HG03442 (cell line): ENCODE data around the gene SOX8.
"Not testable (repeated sequence)": the region's sequence is repeated elsewhere in the genome, so short reads cannot be mapped to it uniquely, and the experiment has no call there.

Experiments used
- ATAC-seq: cut with Tn5 transposase; IDR thresholded peaks from one replicate; pipeline ENCODE4 v1.9.1; 2021; ENCODE audit warnings: mild to moderate bottlenecking, moderate library complexity; ENCODE audit not compliant: unreplicated experiment

SOX8 gene

DNA sequence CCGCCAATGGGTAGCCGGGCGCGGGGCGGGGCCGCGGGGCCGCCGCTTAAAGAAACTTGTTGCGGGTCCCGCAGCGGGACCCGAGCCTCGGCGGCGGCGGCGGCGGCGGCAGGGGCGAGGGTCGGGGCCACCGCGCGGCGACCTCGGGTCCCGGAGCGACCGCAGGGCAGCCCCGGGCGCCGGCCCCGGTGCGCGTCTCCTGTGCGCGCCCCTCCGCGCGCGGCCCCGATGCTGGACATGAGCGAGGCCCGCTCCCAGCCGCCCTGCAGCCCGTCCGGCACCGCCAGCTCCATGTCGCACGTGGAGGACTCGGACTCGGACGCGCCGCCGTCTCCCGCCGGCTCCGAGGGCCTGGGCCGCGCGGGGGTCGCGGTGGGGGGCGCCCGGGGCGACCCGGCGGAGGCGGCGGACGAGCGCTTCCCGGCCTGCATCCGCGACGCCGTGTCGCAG, at the start of gene SOX8:
TSS of gene SOX8 (plus strand) at position 76 of the 450 bp plus-strand sequence. CDS start at position 229, 153 bp downstream.
- ATAC-seq: no peak

DNA sequence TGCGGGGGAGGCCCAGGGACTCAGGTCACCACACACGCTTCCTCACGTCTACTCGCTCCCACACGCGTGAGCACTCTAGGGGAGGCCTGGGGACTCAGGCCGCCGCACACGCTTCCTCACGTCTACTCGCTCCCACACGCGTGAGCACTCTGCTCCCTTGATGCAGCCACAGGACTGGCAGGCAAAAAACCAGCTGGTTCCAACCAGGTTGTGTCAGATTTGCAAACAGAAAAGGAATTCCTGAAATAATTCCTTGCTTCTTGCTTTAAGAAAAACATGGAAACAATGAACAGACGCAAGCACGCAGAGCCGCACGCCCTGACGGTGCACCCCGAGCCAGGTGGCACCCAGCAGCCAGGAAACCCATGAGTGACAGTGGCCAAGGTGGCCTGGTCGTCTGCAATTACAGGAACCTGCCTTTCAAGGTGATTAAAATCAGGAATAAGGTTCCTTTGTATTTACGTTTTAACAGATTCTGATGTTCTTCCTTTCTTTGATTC, 48.7 kb upstream of the SOX8 start:
- ATAC-seq: no peak

DNA sequence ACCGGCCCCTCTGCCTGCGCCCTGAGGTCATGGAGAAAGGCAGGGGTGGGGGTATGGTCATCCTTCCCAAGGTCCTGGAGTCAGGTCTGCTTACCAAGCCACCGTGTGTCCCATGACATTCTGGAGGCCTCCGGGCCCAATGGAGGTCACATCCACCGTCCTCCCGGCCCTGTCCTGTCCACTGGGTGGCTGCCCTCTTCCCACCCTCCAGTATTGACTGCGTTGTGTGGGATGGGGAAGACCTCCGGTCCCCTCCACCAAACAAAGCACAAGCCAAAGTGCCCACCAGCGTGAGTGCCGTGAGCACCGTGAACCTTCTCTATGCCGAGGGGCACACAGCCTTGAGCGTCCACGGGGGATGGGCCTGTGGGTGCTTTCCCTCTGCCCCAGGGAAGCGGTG, 48.0 kb upstream of the SOX8 start:
- no peak for ATAC-seq

DNA sequence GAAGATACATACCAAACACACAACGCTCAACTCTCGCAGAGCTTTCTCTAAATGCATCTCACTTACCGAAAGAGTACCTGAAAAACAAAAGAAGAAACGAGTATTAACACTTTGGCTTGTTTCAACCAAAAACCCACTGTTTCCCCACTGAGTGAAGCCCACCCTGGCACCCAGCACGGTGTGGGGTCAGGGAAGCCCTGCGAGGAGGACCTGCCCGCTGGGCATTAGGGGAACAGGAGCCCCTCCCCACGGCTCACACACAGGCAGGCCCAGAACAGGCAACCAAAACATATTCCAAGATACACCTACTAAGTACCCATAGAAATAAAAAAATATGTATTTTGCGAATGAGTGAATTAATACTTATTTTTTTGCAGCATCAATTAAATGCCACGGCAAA, 47.4 kb upstream of the SOX8 start:
- no peak for ATAC-seq

DNA sequence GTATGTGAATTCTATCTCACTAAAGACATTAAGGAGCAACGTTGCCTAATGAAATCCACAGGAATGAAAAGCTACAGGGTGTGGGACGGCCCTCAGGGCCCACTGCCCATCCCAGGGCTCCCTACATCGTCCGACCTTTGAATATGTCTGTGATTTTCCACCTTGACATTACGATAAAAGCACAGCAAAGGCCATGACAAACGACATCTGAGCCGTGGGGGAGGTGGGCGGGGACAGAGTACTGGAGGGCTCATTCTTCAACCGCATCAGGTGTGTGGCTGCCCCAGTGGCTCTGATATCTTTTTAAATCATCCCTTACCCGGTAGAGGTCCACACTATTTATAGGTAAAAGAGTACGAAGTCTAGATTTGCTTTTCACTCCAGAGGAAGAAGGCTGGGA, 45.9 kb upstream of the SOX8 start:
- no peak for ATAC-seq

DNA sequence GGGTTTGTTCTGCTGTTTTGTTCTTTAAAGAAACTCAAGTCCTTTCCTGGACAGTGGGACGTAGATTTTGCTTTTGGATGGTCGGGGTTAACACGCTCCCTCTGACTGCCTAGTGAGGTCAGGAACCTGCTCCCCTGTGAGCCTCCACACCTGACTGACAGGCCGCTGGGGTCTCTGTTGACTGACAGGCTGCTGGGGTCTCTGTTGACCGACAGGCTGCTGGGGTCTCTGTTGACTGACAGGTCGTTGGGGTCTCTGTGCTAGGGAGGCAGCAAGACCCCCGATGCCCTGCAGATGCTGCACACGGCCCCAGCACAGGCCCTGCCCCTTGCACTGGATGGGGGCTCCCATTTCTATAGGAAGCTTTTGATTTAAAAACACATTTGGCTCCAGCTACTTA, 44.3 kb upstream of the SOX8 start:
- ATAC-seq: no peak

DNA sequence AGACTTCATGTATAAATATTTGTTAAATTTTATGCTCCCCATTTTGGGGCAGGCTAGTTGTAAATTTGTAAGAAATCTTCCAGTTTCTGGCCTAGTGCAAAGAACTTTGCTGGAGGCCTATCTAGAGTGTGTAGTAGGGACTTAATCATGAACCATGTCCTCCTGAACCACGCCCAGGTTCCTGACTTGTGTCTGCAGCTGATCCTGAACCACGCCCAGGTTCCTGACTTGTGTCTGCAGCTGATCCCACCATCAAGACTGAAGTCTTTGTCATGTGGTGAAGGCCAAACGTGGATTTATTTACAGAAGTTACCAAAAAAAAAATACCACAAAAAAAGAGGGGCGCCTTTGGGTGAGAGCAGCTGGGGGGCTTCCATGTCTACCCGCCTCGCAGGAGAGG, 43.8 kb upstream of the SOX8 start:
- no peak for ATAC-seq

DNA sequence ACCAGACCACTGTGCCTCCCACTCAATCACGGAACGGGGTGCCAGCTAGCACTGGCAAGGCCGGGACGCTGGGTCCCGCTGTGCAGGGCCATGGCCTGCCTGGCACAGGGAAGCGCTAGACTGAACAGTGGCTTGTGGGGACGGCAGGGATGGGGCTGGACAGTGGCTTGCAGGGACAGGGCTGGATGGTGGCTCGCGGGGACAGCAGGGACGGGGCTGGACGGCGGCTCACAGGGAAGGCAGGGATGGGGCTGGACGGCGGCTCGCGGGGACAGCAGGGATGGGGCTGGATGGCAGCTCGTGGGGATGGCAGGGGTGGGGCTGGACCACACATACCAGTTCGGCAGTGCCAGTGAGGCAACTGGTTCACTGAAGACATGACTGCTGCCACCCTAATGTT, 43.4 kb upstream of the SOX8 start:
- ATAC-seq: no peak

DNA sequence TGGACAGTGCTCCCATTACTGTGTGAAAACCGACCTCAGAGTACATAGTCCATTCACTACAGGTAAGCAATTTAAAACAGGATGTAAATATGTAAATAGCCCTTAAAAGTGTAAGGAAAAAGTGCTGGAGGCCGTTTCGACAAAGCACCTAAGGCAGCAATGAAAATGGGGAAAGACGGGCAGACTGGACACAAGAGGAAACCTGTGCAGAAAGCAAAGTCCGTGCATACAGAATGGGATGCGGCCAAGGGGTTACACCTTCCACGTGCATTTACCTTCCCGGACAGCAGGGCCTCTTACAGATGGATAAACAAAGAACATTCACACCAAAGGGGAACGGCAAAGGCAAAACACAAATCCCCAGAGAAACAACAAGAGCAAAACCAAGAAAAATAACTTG, 42.8 kb upstream of the SOX8 start:
- ATAC-seq: no peak

DNA sequence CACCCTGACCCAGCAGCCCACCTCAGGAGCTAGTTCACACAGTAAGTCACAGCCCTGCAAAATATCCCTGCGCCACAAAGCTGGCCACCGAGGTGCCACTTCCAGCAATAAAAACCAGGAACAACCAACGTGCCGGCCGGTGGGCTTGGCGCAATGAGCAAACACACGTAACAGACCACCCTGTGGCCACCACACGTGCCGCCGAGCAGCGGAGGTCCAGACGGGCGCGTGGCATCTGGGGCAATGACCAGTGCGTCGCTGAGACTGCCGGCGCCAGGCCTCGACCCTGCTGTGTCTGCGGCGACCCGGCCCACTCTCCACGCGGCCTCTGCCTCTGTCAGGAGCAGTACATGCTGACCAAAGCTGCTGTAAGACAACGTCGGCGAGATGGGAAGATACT, 42.3 kb upstream of the SOX8 start:
- ATAC-seq: no peak

DNA sequence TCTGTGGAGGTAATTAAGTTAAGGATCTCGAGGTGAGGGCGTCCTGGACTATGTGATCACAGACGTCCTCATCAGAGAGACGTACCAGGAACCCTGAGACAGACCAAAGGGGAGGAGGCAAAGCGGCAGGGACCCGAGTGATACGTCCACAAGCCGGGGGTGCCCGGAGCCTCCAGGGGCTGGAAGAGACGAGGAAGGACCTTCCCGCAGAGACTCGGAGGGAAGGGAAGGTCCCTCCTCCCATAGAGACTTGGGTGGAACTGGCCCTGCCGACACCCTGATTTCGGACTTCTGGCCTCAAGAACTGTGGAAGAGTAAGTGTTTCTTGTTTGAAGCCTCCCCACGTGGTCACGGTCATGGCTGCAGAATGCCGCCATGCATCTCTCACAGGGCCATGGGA, 41.6 kb upstream of the SOX8 start:
- ATAC-seq: no peak

DNA sequence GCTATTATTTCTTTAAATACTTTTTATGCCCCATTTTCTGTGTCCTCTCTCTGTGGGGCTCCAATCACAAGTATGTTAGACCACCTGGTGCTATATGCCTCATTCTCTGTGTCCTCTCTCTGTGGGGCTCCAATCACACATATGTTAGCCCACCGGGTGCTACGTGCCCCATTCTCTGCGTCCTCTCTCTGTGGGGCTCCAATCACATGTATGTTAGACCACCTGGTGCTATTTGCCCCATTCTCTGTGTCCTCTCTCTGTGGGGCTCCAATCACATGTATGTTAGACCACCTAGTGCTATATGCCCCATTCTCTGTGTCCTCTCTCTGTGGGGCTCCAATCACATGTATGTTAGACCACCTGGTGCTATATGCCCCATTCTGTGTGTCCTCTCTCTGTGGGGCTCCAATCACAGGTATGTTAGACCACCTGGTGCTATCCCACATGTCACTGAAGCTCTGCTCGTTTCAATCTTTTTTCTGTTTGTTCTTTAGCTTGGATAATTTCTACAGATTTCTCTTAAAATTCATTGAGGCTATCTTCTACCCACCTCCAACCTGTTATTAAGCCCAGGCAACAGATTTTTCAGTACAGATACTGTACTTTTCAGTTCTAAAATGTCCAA, 39.0 kb upstream of the SOX8 start:
- no peak for ATAC-seq

DNA sequence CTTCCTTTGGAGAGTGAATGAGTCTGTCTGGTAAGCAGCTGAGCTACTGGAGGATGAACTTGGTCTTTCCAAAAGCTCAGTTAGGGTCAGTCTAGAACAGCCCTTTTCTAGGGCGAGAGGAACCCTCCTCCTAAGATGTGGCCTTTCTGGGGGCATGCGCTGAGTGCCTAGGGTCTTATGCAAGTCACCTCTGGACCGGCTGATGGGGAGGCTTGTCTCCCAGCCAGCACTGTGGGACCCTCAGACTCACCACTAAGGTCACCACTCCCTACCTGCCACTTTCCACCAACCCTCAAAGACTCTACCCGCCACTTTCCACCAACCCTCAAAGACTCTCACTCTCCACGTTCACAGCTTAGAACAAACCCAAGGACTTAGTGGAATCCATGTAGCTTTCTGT, 37.6 kb upstream of the SOX8 start:
- ATAC-seq: no peak

DNA sequence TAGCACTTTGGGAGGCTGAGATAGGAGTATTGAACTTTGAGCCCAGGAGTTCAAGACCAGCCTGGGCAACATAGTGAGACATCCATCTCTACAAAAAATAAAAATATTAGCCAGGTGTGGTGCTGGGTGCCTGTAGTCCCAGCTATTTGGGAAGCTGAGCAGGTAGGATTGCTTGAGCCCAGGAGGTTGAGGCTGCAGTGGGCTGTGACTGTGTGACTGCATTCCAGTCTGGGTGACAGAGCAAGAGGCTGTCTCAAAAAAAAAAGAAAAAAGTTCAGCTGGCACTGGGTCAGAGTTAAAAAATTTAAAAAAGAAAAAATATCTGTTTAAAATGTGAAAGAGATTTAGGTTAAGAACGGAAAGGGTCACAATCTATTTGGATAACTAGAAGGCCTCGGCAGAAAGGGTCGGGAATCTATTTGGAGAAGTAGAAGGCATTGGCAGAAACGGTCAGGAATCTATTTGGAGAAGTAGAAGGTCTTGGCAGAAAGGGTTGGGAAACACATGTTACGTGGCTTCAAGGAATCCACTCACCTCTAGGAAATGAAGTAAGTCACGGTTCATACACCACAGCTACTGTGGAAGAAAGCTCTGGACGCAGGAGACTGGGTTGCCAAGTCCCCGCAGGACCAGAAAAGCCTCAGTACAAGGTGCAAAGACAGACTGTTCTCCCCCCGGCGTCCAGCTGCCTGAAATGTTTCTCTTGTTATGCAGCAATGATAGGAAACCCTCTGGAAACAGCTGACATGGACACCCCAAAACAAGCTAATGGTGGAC, 36.1 kb upstream of the SOX8 start:
- no peak for ATAC-seq

DNA sequence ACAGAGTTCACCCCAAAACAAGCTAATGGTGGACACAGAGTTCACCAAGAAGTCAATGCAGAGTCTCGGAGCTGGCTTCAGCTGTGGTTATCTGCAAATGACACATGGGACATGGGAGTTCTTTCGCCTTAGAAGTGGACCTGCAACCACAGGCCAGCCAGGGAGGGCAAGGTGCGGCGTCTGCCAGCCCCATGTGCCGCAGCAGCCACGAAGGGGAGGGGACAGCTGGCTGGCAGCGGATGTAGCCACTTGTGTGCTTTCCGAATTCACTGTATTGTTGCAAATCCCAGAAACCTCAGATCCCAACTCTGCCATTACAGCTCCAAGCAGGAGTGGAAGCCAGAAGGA, 35.5 kb upstream of the SOX8 start:
- no peak for ATAC-seq

DNA sequence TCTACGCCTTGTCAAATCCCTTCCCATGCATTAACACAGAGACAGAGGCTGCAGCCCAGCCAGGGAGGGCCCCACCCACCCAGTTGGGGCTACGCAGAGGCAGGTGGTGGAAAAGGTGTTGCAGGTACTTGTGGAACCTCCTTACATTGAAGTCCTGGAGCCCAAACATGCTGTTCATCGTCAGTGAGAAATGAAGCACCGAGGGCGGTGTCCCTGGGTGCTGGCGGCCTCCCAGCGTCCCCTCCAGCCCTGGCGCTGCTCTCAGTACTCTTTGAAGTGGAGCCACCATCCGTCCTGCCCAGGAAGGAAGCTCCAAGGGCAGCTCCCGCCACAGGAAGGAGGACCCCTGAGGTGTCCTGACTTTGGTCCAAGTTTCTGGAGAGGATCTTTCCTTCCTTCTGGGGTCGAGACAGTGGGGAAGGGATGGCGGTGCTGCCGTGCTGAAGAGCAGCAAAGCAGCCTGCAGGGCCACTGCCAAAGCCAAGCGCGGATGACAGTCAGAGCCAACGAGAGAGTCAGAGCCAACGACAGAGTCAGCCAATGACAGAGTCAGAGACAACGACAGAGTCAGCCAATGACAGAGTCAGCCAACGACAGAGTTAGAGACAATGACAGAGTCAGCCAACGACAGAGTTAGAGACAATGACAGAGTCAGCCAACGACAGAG, 34.2 kb upstream of the SOX8 start:
- ATAC-seq: no peak

DNA sequence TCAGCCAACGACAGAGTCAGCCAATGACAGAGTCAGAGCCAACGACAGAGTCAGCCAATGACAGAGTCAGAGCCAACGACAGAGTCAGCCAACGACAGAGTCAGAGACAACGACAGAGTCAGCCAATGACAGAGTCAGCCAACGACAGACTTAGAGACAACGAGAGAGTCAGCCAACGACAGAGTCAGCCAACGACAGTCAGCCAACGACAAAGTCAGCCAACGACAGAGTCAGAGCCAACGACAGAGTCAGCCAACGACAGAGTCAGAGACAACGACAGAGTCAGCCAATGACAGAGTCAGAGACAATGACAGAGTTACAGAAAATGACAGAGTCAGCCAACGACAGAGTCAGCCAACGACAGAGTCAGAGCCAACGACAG, 33.7 kb upstream of the SOX8 start:
- ATAC-seq: not testable (repeated sequence)

DNA sequence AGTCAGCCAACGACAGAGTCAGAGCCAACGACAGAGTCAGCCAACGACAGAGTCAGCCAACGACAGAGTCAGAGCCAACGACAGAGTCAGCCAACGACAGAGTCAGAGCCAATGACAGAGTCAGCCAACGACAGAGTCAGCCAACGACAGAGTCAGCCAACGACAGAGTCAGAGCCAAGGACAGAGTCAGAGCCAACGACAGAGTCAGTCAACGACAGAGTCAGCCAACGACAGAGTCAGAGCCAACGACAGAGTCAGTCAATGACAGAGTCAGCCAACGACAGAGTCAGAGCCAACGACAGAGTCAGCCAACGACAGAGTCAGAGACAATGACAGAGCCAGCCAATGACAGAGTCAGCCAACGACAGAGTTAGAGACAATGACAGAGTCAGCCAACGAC, 32.8 kb upstream of the SOX8 start:
- ATAC-seq: not testable (repeated sequence)

DNA sequence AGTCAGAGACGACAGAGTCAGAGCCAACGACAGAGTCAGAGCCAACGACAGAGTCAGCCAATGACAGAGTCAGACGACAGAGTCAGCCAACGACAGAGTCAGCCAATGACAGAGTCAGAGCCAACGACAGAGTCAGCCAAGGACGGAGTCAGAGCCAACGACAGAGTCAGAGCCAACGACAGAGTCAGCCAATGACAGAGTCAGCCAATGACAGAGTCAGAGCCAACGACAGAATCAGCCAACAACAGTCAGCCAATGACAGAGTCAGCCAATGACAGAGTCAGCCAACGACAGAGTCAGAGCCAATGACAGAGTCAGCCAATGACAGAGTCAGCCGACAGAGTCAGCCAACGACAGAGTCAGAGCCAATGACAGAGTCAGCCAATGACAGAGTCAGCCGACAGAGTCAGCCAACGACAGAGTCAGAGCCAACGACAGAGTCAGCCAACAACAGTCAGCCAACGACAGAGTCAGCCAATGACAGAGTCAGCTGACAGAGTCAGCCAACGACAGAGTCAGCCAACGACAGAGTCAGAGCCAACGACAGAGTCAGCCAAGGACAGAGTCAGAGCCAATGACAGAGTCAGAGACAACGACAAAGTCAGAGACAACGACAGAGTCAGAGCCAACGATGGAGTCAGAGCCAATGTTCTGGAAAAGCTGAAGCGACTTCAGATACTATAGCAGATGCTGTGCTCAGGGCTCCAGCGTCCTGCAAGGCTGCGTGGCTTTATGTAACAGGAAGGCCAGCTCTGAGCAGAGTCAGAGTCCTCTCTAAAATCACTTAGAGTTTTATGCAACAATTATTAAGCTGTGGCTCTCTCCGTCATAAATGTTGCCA, 30.6 kb upstream of the SOX8 start:
- not testable (repeated sequence) for ATAC-seq

DNA sequence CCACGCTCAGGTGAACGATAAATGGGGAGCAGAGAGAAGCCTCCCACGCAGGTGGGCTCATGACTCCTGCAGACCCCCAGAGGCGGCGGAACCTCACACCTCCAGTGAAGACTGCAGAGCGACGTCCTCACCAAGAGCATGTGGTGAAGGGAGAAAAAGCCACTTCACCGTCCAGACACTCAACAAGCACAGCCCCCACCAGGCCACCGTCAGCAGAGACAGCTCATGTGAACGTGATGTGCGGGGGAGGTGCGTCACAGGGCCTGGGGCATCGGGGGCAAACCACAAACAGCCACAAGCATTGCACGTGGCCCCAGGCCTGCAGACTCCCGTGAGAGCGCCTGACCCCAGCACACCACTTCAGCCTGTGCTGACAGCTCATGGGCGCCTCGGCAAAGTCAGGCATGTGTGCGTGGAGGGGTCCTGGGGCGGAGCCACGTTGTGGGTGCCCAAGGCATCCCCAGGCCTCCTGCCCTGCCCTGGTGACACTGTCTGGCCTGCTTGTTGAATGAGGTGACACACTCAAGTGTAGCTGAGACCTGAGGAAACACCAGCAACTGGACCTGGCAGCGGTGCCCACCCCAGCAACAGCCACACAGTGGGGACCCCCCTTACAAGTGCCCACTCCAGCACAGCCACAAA, 29.8 kb upstream of the SOX8 start:
- ATAC-seq: no peak

DNA sequence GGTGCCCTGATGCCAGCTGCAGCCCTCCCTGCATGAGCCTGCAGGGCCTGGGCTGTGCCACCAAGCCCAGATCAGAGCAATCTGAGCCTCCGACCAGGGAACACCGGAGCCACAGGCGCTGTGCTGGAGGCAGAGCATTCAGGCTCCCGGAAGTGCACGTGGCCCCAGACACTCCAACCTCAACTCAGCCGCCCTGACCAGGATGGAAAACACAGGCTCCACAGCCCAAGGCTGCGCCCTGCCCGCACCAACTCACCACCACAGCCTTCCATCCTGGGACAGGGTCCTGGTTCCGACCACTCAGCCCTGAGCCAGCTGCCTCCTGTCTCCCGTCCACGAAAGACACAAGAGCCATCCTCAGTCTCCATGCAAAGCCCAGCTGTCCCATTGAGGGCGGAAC, 29.2 kb upstream of the SOX8 start:
- ATAC-seq: no peak
